H1 (cell line): ENCODE data around the gene CPA3. TPM values are rescaled to one million over a fixed set of nuclear protein-coding genes. Genes with fewer than 3 reads are reported as not detected.

Source experiments
- CHD7 ChIP-seq: fragments of 300-600 bp; sonication (generic); IDR thresholded peaks from 2 replicates; pipeline ENCODE4 v1.7.1; 2012; ENCODE audit warnings: low read length, moderate library complexity, mild to moderate bottlenecking, inconsistent platforms; ENCODE audit not compliant: insufficient replicate concordance
- RAD21 ChIP-seq, 2 experiments: IDR thresholded peaks in 1 of 2; conservative IDR thresholded peaks in 1 of 2; 2 replicates each; pipeline ENCODE4 v1.6.1; 2011; ENCODE audit warnings: low read depth in 2 of 2, low read length in 2 of 2, improper control_type of control experiment in 1 of 2, inconsistent platforms in 1 of 2, mild to moderate bottlenecking in 1 of 2, moderate library complexity in 1 of 2
- RBBP5 ChIP-seq: IDR thresholded peaks from 2 replicates; pipeline ENCODE4 v1.7.1; 2012; ENCODE audit warnings: low read depth, mild to moderate bottlenecking, inconsistent platforms, low read length, moderate library complexity, borderline replicate concordance
- TAF1 ChIP-seq: IDR thresholded peaks from 2 replicates; pipeline ENCODE4 v1.6.1; 2011; ENCODE audit warnings: mild to moderate bottlenecking, low read depth, low read length
- USF2 ChIP-seq: IDR thresholded peaks from 2 replicates; pipeline ENCODE4 v1.6.1; 2011; ENCODE audit warnings: low read length, improper control_type of control experiment
- polyA plus RNA-seq, 7 experiments: library from polyadenylated mRNA; depleted of rRNA in 3 of 7; stranded (reverse) in 5 of 7; unstranded in 2 of 7; fragments of >200 nt in 5 of 7; fragments of 200-250 nt in 2 of 7; gene quantifications; 1 replicate in 5 of 7; 2 replicates in 1 of 7; 4 replicates in 1 of 7; pipeline versions ENCODE4 v1.2.1 to v1.2.3, GENCODE V29; 2011 to 2013; ENCODE audit warnings: missing spikeins in 2 of 7, mixed read lengths in 2 of 7
- total RNA-seq: library from RNA; stranded (reverse); fragmentation: NEBNext Ultra II Directional; extraction: Animal tissue kit (Norgen Biotek cat#: 25700); gene quantifications from 2 replicates; pipeline ENCODE4 v1.2.1, GENCODE V29; 2021

CPA3 gene
- total and polyA plus RNA-seq, 2 of the 8 experiments (the other 6 are each of a cell fraction or from before 2014, with no cell fraction given) = not detected

GRCh38 chr3:148924562-148924961, 59.5 kb downstream of the CPA3 start (continued):
- TF ChIP-seq CHD7 (no peak), RAD21 (IDR thresholded peaks at IDR 0.05 in 1 of 2, conservative IDR thresholded peaks at IDR 0.05 in 1 of 2; ENCODE audit: low read depth in 2 of 2, low read length in 2 of 2) (no peak), RBBP5 (no peak), TAF1 (no peak), USF2 (no peak)
